IPS-18a (cell line): ENCODE data around the gene ADH1A.
"Not testable (repeated sequence)": the region's sequence is repeated elsewhere in the genome, so short reads cannot be mapped to it uniquely, and the experiment has no call there.

Experiments used
- H3K27ac ChIP-seq: one replicate; pipeline ENCODE4 v1.5.1; 2013; ENCODE audit warnings: low read length
- H3K27me3 ChIP-seq: one replicate; pipeline ENCODE4 v1.6.1; 2013; ENCODE audit warnings: mild to moderate bottlenecking, low read length; ENCODE audit not compliant: control insufficient read depth, insufficient read depth
- H3K36me3 ChIP-seq: one replicate; pipeline ENCODE4 v1.6.1; 2013; ENCODE audit warnings: low read depth, low read length; ENCODE audit not compliant: control insufficient read depth
- H3K4me1 ChIP-seq: one replicate; pipeline ENCODE4 v1.6.1; 2013; ENCODE audit warnings: low read depth, low read length; ENCODE audit not compliant: control insufficient read depth
- H3K4me3 ChIP-seq: one replicate; pipeline ENCODE4 v1.5.1; 2013; ENCODE audit warnings: low read length
- H3K9ac ChIP-seq: one replicate; pipeline ENCODE4 v1.6.1; 2013; ENCODE audit warnings: mild to moderate bottlenecking, low read length, moderate library complexity
- H3K9me3 ChIP-seq: one replicate; pipeline ENCODE4 v1.6.1; 2013; ENCODE audit warnings: low read depth, low read length; ENCODE audit not compliant: control insufficient read depth

Gene ADH1A

DNA sequence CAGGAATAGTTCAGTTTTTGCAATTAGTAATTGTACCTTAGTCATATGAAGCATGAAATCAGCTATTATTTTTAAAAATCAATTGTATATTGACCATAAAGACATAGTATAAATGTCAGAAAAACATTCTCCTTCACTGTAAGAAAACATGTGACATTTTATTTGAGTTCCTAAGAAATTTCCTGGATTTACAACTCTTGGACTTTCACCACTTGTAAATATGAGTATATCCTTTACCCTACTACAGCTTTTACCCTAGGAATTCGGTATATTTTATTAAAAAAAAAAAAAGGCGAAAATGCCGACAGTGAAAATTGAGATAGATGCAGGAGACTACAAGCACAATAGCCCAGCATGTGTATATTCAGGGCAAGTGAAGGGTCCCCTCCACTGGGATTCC lies 14.9 kb downstream of the ADH1A start:
- Histone ChIP-seq H3K36me3 (no peaks in the 10 kb centered on the region), H3K4me1 (peaks cover 9% of the 10 kb centered on the region), H3K27ac (no peak overlapping the region), H3K4me3 (no peak overlapping the region), H3K9me3 (no peaks in the 10 kb centered on the region), H3K27me3 (no peaks in the 10 kb centered on the region), H3K9ac (no peak overlapping the region)

DNA sequence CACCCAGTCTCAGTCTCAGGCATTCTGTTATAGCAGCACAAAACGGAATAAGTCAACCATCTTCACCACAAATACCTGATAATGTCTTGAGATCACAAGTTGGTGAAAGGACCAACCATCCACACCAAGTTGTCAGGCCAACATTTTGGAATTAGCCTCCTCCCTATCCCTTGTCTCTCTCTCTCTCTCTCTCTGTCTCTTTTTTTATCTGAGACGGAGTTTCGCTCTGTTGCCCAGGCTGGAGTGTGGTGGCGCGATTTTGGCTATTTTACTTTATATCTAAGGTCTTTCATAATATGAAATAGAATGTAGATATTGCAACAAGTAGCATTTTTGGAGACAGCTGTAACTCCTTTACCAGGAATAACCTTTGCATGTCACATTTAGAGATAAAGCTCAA lies 15.7 kb downstream of the ADH1A start:
- Histone ChIP-seq H3K9me3 (no peaks in the 10 kb centered on the region), H3K4me1 (peaks cover 9% of the 10 kb centered on the region), H3K27ac (no peak overlapping the region), H3K36me3 (no peaks in the 10 kb centered on the region), H3K9ac (no peak overlapping the region), H3K27me3 (no peaks in the 10 kb centered on the region), H3K4me3 (no peak overlapping the region)

DNA sequence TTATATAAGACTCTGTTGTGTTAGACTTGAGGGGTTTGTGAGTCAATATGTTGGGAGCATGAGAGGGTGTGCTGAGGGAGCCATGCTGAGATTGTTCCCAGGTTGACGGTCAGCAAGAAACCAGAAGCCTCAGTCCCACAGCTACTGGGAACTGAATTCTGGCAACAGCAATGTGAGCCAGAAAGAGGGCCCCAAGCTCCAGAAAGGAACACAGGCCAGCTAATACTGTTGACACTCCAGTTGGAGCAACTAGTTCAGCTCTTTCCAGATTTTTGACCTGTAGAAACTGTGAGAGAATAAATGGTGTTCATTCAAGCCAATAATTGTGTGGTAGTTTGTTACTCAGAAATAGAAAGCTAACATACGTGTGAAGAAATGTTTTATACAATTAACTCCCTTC lies 17.1 kb downstream of the ADH1A start:
- Histone ChIP-seq H3K9me3 (no peaks in the 10 kb centered on the region), H3K27ac (no peak overlapping the region), H3K36me3 (no peaks in the 10 kb centered on the region), H3K9ac (no peak overlapping the region), H3K4me1 (no peaks in the 10 kb centered on the region), H3K27me3 (no peaks in the 10 kb centered on the region), H3K4me3 (no peak overlapping the region)

DNA sequence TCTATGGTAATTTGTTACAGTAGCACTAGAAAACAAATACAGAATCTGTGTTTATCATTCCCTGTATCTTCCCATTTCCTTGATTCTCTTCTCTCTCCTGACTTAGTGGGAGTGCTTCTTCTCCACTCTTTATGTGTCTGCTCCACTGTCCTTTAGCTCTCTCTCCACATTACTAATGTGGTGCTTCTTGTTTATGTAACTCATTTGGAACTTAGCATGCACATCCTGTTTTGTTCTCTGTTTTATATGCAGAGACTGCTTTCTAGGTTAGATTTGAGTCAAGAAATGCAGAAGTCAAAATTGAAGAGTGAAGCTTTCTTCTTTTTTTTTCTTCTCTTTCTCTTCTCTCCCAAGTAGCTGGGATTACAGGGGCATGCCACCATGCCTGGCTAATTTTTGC lies 25.9 kb downstream of the ADH1A start:
- Histone ChIP-seq H3K4me3 (no peak overlapping the region), H3K27ac (no peak overlapping the region), H3K4me1 (no peaks in the 10 kb centered on the region), H3K27me3 (no peaks in the 10 kb centered on the region), H3K9me3 (no peaks in the 10 kb centered on the region), H3K9ac (no peak overlapping the region), H3K36me3 (no peaks in the 10 kb centered on the region)

DNA sequence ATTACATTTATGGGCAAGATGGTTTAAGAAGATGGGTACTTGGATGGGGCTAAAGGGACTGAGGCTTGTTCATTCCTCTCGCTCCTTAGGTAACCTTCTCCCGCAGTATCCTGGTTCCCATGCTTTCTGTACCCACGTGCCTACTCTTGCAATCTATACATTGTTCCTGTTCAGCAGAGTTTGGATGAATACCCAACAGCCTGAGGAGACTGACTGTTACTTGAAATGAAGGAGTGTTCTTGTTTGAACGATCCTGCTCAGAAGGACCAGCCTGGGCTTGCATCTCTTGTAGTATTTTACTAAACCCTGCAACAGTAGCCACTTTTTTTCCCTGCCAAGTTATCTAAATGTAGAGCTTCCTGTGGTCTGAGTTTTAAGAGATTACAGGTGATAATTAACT lies 38.0 kb downstream of the ADH1A start:
- Histone ChIP-seq H3K4me1 (no peaks in the 10 kb centered on the region), H3K4me3 (no peak overlapping the region), H3K9ac (no peak overlapping the region), H3K27me3 (no peaks in the 10 kb centered on the region), H3K36me3 (no peaks in the 10 kb centered on the region), H3K9me3 (no peaks in the 10 kb centered on the region), H3K27ac (no peak overlapping the region)

DNA sequence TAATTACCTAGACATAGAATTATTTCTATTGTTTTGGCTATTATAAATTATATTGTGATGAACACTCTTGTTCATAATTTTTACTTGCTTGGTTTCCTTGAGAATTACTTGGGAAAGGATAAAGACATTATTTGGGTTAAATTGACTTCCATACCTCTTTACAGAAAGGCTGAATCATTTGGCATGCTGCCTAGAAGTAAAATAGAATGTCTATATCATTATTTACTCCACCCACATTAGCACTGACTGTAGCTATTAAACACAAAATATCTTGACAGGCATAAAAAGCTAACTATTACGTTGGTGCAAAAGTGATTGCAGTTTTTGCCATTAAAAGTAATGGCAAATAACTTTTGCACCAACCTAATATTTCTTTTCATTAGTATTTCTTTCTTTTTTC lies 42.1 kb downstream of the ADH1A start:
- Histone ChIP-seq H3K9ac (no peak overlapping the region), H3K27me3 (no peaks in the 10 kb centered on the region), H3K9me3 (no peaks in the 10 kb centered on the region), H3K36me3 (no peaks in the 10 kb centered on the region), H3K27ac (no peak overlapping the region), H3K4me3 (no peak overlapping the region), H3K4me1 (no peaks in the 10 kb centered on the region)

DNA sequence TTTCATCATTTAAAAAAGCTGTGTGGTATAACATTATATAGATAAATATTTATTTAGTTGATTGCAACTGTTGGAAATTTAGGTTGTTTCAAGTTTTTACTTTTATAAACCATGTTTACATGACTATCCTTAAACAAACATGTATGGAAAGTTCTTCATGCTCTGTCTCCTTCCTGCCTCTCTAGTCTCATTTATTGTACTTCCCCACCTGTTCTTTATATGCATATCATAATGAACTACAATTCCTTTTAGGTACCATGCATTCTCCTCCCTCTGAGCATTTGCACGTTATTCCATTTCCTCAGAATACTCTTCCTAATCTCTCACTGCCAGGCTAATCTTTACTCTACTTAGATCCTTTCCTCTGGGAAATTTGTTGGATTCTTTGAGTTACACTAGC lies 54.8 kb downstream of the ADH1A start:
- no peaks in the 10 kb centered on the region for H3K9me3 ChIP-seq
- H3K27ac ChIP-seq = no peak overlapping the region
- H3K36me3 ChIP-seq = no peaks in the 10 kb centered on the region
- H3K4me1 ChIP-seq = no peaks in the 10 kb centered on the region
- H3K9ac ChIP-seq = no peak overlapping the region
- H3K27me3 ChIP-seq = no peaks in the 10 kb centered on the region
- H3K4me3 ChIP-seq = no peak overlapping the region

DNA sequence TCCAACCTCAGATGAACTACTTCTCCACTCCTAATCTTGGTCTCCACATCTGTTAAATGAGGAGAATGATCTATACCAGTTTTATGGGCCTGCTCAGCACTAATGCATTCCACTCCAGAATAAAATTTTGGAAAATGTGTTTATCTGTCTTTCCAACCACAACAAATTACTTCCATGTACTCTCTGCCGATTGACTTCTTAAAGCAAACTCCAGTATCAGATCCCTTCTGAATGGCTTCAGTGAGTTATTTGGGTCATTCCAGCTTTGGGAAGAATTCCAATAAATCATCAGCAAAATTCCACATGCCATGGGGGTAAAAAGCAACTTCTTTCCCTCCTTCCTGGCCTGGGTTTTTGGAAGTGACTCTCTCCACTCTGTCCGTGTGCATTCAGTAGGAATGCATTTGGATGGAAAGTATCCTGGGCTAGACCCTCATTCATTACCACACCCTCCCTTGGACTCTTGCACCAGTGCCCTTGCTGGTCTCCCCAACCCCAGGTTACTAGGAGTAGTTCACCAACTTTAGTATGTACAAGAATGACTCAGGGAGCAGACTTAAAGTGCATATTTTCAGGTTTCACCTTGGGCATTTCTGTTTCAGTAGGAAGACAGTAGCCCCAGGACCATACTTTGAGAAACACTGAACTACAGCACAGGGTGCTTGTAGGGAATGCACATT lies 56.3 kb downstream of the ADH1A start:
- Histone ChIP-seq H3K36me3 (no peaks in the 10 kb centered on the region), H3K4me3 (no peak overlapping the region), H3K9ac (no peak overlapping the region), H3K4me1 (no peaks in the 10 kb centered on the region), H3K9me3 (no peaks in the 10 kb centered on the region), H3K27me3 (no peaks in the 10 kb centered on the region), H3K27ac (no peak overlapping the region)

DNA sequence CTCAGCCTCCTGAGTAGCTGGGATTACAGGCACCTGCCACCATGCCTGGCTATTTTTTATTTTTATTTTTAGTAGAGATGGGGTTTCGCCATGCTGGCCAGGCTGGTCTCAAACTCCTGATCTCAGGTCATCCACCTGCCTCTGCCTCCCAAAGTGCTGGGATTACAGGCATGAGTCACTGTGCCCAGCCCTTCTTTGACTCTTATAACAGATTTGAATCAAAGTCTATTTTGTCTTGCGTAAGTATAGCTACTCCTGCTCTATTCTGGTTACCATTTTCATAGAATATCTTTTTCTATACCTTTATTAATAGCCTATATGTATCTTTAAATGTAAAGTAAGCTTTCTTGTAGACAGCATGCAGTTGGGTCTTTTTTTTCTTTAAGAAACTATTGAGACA lies 57.4 kb downstream of the ADH1A start:
- not testable (repeated sequence) for H3K27me3 ChIP-seq, H3K4me3 ChIP-seq, H3K27ac ChIP-seq, H3K36me3 ChIP-seq, H3K9me3 ChIP-seq, H3K4me1 ChIP-seq, H3K9ac ChIP-seq

DNA sequence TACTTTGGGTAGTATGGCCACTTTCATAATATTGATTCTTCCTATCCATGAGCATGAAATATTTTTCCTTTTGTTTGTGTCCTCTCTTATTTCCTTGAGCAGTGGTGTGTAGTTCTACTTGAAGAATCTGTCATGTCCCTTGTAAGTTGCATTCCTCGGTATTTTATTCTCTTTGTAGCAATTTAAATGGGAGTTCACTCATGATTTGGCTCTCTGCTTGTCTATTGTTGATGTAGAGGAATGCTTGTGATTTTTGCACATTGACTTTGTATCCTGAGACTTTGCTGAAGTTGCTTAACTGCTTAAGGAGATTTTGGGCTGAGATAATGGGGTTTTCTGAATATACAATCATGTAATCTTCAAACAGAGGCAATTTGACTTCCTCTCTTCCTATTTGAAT lies 62.1 kb downstream of the ADH1A start:
- H3K4me1 ChIP-seq, H3K27ac ChIP-seq, H3K9ac ChIP-seq, H3K9me3 ChIP-seq, H3K27me3 ChIP-seq, H3K4me3 ChIP-seq, H3K36me3 ChIP-seq: not testable (repeated sequence)

DNA sequence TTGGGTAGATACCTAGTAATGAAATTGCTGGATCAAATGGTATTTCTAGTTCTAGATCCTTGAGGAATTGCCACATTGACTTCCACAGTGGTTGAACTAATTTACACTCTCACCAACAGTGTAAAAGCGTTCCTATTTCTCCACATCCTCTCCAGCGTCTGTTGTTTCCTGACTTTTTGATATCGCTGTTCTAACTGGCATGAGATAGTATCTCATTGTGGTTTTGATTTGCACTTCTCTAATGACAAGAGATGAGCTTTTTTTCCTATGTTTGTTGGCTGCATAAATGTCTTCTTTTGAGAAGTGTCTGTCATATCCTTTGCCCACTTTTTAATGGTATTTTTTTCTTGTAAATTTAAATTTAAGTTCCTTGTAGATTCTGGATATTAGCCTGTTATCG lies 63.1 kb downstream of the ADH1A start:
- H3K4me3 ChIP-seq, H3K9me3 ChIP-seq, H3K4me1 ChIP-seq, H3K27ac ChIP-seq, H3K27me3 ChIP-seq, H3K9ac ChIP-seq, H3K36me3 ChIP-seq: not testable (repeated sequence)
